Transverse colon (tissue), 4 donors: ENCODE results near the gene PTGES2.

Experiments used
- CTCF ChIP-seq, 5 experiments: fragments of 200-600 bp in 3 of 5; fragments of 450-650 bp in 2 of 5; sonication (generic) in 3 of 5; IDR thresholded peaks; 1 replicate in 2 of 5; 2 replicates in 3 of 5; pipeline ENCODE4 v1.5.1; 2016 to 2017; ENCODE audit warnings: antibody characterized with exemption in 5 of 5, inconsistent platforms in 3 of 5, mild to moderate bottlenecking in 2 of 5, moderate library complexity in 1 of 5
- EP300 ChIP-seq: sonication (generic); formaldehyde crosslinking; IDR thresholded peaks from one replicate; pipeline ENCODE4 v1.6.1; 2017; ENCODE audit warnings: antibody characterized with exemption, low read depth
- POLR2A ChIP-seq: fragments of 450-650 bp; IDR thresholded peaks from one replicate; pipeline ENCODE4 v1.6.1; 2016; ENCODE audit warnings: antibody characterized with exemption, mild to moderate bottlenecking, moderate library complexity
- POLR2AphosphoS5 ChIP-seq, 3 donors: sonication (generic); formaldehyde crosslinking; IDR thresholded peaks; one replicate each; pipeline ENCODE4 v1.6.1; 2016; ENCODE audit warnings: antibody characterized with exemption in 3 of 3

- TF ChIP-seq POLR2A (no peak), CTCF (IDR thresholded peaks at IDR 0.05) (no peak), EP300 (no peak), POLR2AphosphoS5 (IDR thresholded peaks at IDR 0.05) (no peak)
These were observed 42.0 kb upstream of the PTGES2 start for GRCh38 chr9:128169492-128169891.
